AG20443 (cell line): Measurements from ENCODE around the gene GINS2.

ENCODE experiments used
- DNase-seq: peaks from one replicate; pipeline ENCODE4 v3.0.0; 2012; ENCODE audit warnings: low spot score, mixed read lengths

Gene GINS2

GRCh38 chr16:85639529-85640253 lies 49.1 kb downstream of the GINS2 start:
- DNase-seq = peak; percentile 63

DNA sequence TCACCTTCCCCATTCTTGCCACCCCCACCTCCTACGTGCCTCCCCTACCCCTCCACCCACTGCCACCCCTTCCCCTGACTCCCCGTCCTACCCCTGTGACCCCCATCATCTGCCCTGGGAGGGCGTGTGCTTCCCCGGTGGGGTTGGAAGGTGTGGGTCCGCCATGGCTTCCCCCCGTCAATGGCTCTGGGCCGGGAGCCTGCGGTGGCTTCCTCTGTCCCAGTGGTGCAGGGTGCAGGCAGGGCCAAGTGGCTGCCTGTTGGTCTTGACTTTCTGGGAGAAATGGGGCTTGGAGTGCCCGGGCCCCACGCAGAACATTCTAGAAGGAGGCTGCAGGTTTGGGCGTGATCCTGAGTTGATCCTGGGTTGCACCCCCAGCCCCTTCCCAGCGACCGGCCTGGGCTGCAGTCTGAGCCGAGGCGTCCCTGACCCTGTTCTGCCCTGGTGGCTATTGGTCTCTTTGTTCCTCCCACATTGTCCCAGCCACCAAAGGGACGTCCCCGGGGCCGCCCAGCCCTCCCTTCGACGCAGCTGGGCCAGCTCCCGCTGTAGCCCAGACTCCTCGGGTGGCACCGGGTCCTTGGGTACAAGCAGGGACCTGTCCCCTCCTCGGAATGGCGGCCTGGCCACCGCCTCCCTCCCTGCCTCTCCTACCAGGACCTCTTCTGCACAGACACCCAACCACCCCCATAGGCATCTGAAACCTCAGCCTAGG lies 49.9 kb downstream of the GINS2 start:
- DNase-seq = no peak

- no peak for DNase-seq
Observed at GRCh38 chr16:85637808-85638647, 50.7 kb downstream of the GINS2 start.

GRCh38 chr16:85637061-85637807 lies 51.5 kb downstream of the GINS2 start:
- no peak for DNase-seq

- no peak for DNase-seq
Observed at GRCh38 chr16:85636234-85636812, 52.4 kb downstream of the GINS2 start.

DNA sequence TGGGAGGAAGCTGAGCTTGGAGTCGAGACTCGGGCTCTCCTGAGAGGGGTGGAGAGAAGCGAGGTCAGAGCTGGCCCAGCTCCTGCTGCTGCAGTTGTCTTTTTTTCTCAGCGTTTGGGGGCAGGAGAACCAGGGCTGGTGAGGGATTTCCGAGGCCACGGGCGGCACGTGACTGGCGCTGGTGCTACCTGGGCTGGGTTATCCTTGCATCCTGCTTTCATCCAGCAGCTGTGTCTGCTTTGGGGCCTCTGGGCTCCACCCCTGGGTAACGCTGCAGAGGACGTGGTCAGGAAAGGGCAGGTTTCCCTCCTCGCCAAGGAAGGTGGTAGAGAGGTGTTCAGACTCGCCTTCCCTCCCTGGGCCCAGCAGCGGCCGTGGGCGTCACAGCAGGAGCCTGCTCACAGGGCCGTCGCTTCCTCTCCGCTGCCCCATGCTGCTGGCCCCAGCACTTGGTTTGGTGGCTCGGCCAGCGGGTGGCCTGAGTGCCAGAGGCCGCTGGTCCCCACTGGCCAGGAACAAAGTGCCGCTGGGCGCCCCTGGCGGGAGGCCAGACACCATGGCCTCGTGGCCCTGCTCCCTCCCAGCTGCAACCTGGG lies 53.1 kb downstream of the GINS2 start:
- DNase-seq = no peak

- DNase-seq = no peak
Observed at GRCh38 chr16:85634747-85635544, 53.8 kb downstream of the GINS2 start.

DNA sequence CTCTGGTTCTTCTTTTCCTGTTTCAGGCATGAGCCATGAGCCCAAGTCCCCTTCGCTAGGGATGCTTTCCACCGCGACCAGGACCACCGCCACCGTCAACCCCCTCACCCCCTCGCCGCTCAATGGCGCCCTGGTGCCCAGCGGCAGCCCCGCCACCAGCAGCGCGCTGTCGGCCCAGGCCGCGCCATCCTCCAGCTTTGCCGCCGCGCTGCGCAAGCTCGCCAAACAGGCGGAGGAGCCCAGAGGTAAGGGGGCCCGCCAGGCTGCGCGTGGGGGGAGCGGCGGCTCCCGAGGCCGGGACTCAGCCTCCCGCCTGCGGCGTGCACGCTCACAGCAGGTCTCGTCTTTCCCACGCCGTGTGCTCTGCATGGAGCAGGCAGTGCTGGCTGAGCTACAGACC lies 54.9 kb downstream of the GINS2 start:
- no peak for DNase-seq

DNA sequence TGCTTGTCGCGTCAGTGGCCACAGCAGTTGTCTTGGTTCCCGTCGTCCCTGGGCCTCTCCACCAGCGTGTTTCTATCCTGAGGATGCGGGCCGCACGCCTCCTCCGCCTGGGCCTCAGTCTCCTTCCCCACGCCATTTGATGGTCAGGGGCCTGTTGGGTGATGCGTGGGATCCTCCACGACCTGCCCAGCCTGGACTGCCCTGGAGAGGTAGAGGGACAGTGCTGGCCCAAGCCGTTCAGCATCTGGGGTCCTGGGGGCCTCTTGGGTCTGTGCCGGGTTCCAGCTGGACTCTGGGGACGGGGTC lies 55.4 kb downstream of the GINS2 start:
- no peak for DNase-seq

DNA sequence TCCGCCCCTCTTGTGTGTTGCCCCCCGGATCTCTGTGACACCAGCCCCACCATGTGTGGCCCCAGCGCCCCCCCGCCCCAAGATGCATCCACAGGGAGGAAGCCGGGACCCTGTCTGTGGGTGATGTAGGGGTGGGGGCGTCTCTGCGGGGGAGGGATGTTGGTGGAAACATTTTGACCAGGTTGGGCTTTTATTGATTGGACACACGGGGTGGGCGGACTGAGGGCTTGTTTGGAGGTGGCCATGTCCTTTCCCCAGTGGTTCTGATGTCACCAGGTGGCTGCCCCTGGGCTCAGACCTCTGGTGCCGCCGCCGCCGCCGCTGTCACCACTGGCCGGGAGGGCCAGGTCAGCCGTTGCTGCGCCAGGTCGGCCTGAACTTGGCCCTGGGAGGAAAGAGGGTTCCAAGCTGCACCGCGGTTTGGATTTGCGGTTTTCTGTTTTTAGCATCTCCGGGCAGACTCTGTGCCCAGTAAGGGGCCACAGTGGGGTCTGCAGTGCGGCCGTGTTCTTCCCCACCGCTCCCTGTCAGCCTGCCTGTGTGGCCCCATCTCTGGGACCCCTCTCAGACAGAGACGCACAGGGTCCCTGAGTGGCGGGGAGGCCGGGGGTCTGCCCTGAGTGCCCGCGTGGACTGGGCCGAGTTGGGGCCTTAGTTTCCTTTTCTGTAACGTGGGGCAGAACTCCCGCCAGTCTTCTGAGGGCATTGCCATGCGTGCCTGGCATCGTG lies 55.9 kb downstream of the GINS2 start:
- no peak for DNase-seq

DNA sequence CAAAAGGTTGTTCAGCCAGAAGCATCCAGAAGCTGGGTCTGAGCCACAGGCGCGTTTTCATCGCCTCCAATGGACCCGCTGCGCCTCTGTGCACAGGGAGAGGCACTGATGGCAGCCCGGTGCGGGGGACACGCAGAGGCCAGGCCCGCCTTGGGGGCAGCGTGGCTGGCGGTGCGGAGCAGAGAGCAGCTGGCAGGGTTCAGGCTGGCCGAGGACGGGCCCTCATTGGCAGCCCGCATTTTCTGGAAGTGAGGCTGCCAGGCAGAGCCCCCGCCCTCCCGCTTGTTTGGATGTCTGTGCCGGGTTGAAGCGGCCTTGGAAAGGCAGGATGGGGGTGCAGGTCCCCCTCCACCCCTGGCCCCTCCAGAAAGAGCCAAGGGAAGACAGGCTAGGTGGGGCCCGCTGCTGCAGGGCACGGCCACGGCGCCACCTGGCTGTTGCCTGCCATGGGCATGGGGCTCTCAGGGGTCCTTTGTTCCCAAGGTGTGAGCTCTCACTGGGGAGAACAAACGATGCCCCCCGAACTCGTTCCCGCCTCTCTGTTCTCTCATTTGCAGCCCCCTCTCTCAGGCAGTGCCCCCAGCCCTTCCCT lies 56.9 kb downstream of the GINS2 start:
- DNase-seq = no peak

DNA sequence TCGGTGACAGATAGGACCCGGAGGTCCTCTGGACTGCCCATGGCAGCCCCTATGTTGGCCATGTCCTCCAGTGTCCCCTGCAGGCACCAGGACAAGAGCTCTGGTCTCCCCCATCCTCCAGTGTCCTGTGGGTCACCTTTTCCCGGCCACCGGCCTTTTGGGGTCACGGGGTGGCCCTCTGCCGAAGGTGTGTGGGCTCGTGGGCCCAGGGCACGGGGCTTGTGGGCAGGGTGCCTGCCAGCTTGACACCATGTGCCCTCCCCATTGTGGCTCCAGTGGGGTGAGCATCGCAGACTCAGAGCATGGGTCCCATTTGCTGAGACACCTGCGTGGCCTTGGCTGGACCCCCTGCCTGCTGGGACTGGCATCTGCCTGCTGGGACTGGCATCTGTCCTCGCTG lies 57.5 kb downstream of the GINS2 start:
- no peak for DNase-seq

DNA sequence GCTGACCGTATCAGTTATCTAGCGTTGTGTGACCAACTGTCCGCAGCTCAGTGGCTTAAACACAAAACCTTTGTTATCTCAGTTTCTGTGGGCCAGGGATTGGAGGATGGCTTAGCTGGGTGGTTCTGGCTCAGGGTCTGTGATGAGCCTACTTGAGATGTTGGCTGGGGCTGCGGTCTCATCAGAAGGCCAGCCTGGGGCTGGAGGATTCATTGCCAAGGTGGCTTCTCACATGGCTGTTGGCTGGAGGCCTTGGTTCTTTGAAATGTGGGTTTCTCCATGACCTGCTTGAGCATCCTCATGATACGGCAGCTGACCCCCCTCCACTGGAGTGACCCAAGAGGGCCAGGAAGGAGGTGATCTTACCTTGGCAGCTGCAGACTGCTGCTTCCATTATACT lies 58.9 kb downstream of the GINS2 start:
- DNase-seq = no peak

- DNase-seq = no peak
Observed at GRCh38 chr16:85629326-85629725, 59.4 kb downstream of the GINS2 start.

- DNase-seq = no peak
Observed at GRCh38 chr16:85628645-85629044, 60.1 kb downstream of the GINS2 start.

GRCh38 chr16:85628265-85628556 lies 60.5 kb downstream of the GINS2 start:
- no peak for DNase-seq

GRCh38 chr16:85627526-85628264 lies 61.1 kb downstream of the GINS2 start:
- DNase-seq = no peak

DNA sequence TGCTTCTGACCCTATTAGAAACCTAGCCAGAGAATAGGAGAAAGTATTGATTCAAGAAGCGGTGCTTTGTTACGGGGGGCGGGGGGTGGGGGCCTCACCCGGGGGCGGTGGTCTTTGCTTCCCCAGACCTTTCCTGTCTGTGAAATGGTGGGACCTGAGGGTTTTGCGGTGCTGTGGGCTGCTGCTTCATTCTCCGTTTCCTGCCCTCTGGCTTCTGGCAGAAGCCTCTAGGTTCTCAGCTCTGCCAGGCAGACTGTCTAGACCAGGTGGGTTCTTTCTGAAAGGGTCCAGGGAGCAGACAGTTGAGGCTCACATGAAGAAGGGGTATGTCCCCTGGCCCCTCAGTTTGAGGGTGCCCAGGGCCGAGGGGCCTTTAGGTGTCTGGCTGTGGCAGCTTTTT lies 61.7 kb downstream of the GINS2 start:
- no peak for DNase-seq
